GDM1 (cell line): Measurements from ENCODE around the gene NKX2-1.

Experiments used
- DNase-seq: peaks from one replicate; lab custom pipeline; 2025; lab: John Stamatoyannopoulos, UW

The NKX2-1 gene

DNA sequence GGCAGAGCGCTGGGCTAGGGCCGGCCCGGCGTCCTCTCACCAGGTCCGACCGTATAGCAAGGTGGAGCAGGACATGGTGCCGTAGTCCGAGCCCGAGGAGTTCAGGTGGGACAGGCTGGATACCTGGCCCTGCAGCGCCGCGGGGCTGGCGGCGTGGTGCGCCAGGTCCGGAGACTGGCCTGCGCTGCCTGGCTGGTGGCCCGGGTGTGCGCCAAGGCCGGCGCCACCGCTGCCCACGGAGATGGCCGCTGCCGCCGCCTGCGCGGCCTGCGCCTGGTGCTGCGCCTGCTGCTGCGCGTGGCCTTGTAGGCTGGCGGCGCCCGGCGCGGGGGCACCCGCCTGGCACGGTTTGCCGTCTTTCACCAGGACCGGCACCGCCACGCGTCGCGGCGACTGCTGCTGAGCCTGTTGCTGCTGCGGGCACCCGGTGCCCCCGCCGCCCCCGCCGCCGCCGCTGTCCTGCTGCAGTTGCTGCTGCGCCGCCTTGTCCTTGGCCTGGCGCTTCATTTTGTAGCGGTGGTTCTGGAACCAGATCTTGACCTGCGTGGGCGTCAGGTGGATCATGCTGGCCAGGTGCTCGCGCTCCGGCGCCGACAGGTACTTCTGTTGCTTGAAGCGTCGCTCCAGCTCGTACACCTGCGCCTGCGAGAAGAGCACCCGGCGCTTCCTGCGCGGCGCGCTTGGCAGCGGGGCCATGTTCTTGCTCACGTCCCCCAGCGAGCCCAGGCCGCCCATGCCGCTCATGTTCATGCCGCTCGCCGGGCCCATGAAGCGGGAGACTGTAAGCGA lies 2.6 kb downstream of the NKX2-1 start:
- no peak for DNase-seq

DNA sequence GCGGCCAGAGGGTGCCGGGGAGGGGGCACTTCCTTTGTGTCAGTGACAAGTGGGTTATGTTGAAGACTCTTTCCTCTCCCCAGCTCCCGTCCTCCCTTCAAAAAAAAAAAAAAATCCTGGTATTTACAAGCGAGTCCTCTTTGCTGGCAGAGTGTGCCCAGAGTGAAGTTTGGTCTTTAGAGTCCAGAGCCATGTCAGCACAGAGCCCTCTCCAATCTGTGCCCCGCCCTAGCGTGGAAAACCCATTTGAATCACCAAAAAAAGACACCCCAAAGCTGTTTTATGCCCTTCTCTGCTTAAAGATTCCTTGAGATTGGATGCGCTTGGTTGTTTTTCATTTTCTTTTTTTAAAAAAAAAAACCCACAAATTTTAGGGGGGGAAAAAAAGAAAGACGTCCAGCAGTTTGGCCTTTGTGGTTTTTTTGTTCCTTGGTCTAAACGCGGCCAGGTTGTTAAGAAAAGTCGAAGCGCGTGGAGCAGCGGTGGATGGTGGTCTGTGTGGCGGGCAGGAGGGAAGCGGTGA lies 3.3 kb downstream of the NKX2-1 start:
- no peak for DNase-seq

DNA sequence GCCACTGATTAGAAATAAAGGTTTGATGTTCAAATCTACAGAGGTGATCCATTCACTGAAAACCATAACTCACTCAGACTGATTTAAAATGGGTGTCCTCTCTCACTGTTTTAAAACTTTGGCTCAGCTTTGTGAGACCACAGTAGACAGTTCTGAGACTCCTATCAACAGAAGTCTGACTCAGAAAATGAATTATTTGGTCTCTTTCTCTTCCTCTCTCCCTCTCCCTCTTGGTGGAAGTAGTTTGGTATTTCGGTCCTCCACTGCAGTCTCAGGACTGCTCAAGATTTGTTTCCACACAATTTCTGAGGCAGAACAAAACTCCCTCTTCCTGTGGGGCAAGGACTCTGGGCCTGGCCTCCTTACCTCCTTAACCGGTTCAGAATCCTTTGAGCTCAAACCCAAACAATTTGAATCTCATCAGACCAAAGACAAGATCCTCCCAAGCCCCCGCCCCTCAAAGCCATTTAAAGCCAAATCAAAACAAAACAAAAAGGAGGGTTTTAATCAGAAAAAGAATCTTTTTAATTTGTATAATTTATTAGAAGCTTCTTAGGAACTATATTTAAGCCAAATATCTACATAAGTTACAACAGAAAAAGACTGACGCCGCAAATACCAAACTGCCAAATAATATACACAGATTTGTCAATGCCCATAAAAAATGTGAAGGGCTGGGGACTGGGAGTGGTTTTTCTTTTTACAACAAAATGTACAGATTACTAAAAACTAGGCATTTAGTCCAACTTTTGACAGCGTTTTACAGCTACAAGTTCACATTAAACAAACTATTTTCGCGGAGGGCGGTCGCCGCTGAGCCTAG lies 3.9 kb downstream of the NKX2-1 start:
- no peak for DNase-seq

DNA sequence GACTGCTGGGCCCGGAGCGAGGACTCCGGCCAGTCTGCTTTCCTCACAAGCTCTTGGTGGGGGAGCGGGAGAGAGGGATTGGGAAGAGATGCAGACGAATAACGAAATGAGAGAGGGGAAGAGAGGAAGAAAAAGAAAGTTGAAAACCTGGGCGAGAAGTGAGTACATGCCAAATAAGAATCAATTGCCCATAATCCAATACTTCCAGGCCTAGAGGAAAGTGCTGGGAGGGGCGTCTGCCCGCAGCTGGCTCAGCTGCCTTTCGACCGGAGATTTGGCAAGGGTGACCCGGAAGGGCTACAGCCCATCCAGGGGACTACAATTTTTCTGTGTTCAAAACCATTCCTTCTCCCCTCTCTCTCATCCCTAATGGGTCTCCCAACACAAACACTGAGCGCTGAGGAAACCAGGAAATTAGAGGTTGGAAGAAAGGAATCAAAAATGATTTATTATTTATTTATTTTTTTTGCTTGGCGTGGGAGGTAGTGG lies 4.9 kb downstream of the NKX2-1 start:
- no peak for DNase-seq

DNA sequence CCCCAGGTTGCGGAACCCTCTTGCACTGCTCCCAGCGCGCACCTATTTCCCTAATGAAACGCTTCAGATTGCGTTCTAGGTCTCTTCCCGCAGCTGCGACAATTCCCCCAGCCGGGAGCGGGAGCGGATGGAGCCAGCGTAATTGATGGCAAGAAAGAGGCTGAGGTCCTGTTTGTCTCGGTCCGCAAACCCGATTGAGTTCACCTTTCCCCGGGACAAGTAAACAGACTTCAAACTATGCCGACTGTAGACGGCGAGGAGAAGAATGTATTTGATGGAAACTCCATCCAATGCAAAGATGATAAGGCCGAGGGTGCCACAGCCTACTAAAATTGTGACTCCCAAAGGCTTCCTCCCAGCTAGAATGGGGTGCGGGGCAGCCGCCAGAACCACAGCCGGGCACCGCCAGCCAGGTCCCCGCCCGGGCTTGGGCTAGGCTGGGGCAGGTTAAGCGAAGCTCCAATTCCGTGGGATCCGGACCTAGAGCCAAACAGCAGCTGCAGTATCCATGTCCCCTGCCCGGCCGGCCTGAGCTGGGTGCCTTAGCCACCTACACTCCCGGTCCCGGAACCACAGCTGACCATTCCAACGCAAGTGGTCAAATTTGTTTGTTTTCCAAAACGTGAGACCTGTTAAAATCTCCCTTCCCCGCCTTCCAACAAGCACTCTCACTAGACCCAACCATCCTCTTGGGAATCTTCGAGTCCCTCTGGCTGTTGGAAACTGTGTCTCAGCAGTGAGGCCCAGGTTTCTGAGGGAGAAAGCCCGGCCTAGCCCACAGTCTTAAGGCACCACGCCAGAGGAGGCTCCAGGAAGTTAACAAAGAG lies 5.5 kb downstream of the NKX2-1 start:
- no peak for DNase-seq

DNA sequence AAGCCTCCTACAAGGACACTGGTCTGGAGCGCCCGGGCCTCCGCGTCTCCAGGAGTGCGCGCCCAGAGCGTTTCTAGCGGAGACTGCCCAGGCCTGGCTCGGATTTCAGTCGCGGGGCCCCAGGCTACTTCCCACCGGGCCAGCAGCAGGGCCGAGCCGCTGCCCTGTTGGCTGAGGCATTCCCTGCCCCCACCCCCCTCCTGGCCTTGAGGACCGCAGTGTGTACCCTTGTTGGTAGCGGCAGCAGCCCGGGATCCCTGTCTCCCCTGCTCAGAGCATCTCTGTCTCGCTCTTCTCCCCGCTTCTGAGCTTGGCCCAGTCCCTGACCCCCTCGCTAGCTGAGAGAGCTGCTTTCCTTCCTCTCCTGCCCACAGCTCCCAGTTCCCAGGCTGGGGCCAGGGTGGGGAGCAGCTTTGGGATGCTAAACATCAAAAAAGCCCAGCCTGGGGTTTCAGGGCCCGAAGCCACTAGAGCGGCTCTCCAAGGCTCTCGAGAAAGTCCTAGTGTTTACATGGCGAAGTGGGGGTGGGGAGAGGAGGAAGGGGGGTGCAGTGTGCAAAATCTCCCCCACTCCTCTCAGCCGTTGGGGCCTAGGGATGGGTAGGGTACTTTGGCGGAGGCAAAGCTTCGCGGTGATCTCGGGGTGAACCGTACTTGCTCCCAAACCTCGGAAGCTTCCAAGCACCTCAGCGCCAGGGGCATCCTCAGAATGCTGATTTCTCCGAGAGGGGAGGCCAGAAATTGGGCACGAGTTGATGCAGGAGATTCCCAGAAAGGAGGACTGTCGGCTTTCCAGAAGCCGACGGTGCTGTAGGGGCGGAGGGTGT lies 6.4 kb downstream of the NKX2-1 start:
- no peak for DNase-seq

DNA sequence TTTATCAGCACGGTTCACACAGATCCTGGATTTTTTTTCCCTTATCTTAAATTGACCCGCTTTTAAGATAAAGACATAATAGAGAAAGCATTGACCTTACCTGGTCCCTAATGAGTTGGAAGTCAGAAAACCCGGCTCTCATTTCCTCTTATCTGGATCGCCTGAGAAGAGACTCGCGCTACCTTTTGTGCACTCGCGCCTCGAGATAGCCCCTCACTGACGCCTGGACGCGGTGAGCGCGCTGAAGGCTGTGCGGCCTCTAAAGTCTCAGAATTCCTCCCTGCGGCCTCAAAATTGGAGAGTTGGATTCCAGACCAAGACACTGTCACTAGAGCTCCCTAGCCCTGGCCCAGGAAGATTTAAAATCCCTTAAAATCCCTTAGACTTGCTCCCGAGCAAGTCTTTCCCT lies 7.0 kb downstream of the NKX2-1 start:
- DNase-seq, result no peak

DNA sequence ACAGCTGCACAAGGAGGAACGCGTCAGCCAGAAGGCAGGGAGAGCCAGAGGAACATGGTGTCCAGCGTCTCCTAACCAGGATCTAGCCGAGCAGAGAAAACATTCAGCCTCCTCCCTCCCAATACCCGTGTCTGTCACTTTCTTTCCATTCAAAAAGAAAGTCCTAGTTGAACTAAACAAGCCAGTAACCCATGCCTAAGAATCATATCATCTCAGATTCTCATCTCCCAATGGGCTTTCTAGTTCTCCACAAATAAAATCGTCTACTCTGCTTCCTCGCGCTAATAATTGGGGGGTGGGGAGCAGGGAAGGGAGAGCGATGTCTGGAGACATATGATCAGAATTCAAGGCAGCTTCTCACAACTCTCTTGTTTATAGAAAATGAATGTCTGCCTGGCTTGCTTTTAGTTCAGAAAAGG lies 7.4 kb downstream of the NKX2-1 start:
- no peak for DNase-seq

DNA sequence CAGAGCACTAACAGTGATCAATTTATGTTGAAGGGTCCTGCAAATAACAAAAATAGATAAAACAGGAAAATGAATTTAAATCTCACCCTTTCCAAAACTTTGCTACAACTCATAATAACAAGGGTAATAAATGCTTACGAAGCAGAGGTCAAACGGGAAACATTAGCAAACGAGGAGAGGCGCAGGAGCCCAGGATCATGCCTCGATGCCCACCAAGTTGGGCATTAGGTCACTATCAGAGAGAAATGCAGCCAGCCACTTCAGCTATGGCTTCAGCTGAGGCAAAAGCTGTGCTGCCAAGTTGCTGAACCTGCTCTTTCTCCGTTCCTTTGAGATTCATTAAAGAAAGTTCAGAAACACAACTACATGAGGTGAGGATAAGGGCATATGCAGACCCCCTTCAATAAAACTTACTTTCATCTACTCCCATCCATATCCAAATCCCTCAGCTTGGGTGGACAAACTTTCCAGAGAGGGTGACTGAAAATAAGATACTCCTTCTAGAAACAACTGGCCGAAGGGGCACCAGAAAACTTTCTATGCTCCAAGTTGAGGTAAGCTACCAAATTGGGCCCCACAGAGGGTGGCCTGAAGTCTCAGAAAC lies 7.9 kb downstream of the NKX2-1 start:
- DNase-seq, result no peak

DNA sequence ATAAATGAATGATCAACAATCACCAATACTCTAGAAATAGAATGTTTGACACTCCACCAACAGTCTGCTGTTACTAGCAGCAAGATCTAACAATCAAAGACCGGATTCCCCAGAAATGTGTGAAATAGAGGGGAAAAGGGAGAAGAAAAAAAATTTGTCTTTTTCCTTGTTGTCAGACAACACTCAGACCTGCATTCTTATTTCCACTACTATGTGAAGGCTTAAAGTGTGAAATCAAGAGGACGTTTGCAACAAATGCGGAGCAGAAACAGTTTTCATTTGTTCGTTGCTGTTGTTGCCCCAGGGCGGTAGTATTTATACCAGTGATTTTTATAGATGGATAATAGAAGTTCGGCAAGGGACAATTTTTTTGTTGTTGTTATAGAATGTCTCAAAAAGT lies 9.2 kb downstream of the NKX2-1 start:
- DNase-seq, result no peak

DNA sequence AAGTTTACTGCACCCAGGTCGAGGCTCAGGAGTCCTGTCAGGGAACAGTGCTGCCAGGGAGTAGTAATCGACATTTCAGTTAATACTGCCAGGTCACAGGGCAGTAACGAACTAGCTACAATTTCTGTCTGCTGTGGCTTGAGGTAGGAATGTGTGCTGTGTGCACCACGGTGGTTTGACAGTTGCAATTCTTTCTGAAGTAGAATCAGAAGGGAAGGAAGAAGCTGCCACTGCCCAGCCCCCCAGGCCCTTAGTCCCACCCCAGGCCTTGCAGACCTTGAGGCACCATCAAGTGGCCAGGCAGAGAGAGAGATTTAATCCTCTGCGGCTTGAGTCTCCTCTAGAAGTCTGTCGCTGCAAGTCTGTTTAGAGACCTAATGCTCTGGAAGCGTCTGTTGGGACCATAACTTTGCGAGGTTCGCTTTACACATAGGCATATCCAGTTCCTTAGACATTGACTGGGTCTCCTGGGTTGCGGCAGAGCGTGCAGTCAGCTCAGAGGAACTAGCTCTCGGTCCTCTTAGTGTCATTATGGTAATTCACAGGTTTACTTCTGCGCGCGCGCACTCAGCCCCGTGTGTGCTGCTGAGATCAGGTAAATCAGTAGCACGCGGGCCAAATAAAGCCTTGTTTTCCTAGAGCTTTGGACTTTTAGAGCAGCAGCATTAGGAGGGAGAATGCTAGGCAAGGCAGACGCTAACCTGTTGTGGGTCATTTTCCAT lies 9.8 kb downstream of the NKX2-1 start:
- DNase-seq, result no peak

DNA sequence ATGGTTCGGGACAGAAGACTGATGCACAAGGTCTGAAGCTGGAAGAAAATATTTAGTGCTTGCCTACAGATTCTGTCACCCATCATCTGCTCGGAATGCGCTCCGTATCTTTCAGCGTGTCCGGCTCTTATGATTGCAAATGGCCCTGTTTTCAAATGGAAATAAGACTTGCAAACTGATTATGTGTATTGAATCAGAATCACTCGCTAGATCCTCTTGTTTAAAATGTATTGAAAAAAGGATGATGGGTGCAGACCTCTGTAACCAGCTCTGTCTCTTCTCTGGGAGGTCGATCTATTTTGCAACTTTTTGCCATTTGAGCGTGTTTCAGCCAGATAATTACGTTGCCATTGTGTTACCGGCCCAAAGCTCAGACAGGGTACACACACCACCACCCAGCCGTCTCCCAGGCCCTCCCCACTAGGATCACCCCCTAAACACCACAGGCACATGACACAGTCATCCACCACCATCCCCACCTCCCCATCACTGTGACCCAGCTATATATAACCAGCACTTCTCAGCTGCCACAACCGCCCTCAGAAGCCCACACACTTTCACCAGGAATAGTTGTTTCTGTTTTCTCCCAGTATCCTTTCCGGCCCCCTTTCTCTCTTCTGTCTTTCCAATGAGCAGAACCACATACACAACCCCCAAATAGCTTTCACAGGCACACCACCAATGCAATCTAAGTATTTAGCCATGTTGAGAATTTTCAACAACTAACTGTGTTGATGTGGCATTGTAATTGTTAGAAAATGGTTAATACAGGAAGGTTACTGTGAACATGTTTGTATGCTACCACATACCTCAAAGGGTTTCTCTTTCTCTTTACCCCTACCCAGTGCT lies 10.7 kb downstream of the NKX2-1 start:
- DNase-seq, result no peak

DNA sequence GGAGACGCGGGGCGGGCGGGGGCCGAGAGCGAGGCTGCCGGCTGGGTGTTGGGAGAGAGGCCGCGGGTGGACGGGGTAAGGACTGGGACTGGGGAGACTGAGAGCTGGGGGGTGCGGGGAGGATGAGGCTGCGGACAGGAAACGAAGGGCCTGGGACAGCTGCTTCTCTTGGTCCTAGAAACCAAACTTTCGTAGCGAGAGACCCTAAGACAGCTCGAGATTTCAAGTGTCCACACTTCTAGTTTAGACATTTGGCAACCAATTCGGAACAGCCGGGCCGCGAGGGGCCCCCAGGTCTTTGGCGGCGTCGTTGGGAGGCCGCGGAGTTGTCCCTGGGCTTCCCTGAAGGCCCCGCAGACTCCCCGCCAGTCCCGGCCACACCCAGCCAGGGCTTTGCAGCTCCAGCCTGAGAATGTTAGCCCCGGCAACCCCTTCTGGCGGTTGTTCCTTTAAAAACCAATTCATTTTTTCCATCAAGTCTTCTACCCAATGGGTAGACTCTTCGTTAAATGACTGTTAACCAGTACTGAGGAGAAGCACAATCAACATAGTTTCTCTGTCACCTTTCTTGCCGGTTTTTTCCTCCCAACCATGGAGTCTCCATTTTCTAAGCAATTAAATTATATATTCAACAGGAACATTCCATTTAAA lies 11.5 kb downstream of the NKX2-1 start:
- no peak for DNase-seq

DNA sequence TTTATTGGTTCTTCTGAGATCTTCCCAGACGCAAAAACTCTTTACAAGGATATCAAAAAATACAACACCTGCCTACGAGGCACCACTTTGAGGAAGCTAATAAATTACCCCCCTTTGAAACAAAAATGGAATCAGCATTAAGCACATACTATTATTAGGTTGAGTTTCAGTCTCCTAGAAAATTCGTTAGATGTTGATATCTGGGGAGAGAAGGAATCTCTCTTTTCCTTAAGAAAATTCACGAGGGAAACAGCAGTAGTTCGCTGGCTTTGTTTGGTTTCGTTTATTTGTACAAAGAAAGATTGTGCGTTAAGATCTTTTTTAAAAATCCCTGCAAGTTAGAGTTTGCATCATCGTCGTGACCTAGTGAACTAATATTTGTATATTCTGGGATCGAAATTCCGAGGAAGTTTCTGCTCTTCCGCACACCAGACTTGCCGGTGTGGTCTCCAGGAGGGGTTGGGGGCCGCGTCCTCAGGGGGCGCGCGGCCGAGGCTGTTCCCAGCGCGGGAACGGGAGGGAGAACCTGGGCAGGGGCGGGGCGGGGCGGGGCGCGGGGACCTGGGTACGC lies 12.1 kb downstream of the NKX2-1 start:
- no peak for DNase-seq

DNA sequence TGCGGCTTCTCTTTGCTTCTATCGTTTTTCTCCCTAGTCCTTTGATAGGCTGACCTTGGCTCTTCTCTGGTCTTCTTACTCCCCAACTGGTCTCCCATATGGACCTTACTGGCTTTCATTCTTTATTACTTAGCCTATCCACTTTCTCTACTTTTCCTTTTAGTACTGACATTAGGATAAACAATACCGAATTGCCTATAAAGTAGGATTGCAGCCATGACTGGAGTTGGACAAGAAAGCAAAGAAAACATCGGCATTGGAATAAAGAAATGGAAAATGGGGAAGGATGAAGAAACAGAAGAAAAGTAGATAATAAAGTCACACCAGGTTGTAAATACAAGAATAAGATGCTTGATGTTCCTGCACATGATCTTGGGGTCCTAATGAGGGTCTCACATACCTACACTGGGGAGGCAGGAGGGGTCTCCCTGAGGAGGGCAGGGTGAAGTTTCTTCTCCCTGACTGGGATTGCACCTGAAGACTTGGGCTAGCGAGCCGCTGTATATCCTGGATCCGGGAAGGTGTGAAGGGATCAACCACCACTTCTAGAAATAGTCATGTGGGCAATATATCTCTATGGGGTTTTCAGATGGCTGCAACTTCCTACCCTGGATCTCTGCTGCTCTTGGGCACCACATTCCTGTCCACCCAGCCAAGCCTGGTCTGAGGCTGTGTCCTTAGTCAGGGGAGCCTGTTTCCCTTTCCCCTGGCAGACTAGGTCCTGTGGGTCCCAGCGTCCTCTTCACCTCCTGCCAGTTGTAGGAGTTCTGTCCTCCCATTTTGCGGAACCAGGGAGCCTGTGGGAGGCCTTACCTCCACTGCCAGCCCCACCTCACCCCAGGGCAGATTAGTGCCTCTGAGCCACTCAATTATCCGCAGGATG lies 13.1 kb downstream of the NKX2-1 start:
- DNase-seq, result no peak

DNA sequence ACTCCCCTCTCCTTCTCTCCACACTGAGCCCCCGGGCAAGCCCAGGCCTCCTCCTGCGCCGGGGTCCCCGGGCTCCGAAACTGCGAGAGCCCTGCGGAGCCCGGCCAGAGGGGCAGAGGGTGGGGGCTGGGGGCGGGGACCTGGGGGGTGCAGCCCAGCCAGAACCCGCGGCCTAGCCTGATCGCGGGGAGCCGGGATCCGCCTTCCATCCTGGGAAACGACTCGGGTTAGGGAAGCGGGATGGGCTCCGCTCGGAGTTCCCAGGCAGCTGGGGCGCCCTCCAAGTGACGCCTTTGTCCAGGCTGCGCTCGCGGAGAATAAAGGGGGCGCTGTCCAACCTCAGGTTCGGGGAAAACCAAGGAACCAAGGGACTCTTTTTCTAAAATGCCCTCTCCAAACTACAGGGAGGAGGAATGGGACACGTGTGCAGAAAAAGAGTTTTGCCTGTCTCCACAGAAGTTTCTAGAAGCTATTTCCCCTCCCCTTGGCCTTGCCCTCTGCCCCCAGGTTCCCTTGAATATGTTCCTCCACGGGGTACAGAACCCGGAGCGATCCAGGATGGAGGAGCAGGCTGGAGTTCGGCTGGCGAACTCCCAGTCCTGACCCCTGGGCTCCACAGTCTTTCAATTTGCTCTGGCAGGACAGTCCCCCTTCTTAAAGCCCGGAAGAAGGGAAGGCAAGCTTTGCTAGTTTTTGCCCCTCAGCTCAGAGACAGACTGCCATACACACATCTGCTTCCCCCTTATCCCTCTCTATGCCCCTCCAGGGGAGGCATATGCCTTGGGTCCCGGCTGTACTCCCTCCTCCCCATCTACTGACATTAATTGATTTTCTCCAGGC lies 13.9 kb downstream of the NKX2-1 start:
- no peak for DNase-seq
